ENCODE measurements around the gene HSF2BP. TPM values are rescaled to one million over a fixed set of nuclear protein-coding genes. Genes with fewer than 3 reads are reported as not detected.

The HSF2BP gene
- total RNA-seq, 3 donors from 2014 or later = 0.32 to 1.8 (median 1.3) TPM

DNA sequence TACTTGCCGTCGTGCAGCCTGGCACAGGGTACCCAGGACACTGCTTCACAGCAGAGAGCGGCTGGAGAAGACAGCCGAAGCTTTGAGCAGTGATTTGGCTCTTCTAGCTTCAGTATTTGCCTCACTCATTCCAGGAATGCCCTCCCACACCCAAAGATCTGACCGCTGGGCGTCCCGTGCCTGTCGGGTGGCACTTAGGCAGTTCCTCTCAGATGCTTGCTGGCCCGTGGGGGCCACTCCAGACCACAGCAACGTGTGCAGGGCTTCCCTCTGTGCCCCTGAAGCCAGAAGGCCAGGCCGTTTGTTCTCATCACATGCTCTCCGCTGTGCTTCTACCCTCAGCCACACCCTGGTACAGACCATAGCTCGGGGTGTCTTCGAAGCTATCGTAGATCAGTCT lies 17.1 kb upstream of the HSF2BP start:
- intact Hi-C loops (cut with DNase I; ENCODE audit: low total_unique reads) = no loop called here
- TF ChIP-seq POLR2A (IDR thresholded peaks at IDR 0.05) (no peak), POLR2AphosphoS5 (IDR thresholded peaks at IDR 0.05) (no peak)
- TF ChIP-seq, protein P1, sequence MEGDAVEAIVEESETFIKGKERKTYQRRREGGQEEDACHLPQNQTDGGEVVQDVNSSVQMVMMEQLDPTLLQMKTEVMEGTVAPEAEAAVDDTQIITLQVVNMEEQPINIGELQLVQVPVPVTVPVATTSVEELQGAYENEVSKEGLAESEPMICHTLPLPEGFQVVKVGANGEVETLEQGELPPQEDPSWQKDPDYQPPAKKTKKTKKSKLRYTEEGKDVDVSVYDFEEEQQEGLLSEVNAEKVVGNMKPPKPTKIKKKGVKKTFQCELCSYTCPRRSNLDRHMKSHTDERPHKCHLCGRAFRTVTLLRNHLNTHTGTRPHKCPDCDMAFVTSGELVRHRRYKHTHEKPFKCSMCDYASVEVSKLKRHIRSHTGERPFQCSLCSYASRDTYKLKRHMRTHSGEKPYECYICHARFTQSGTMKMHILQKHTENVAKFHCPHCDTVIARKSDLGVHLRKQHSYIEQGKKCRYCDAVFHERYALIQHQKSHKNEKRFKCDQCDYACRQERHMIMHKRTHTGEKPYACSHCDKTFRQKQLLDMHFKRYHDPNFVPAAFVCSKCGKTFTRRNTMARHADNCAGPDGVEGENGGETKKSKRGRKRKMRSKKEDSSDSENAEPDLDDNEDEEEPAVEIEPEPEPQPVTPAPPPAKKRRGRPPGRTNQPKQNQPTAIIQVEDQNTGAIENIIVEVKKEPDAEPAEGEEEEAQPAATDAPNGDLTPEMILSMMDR (IDR thresholded peaks at IDR 0.05) = no peak
- Histone ChIP-seq H3K27me3 (no peaks in the 10 kb centered on the region), H3K4me1 (no peaks in the 10 kb centered on the region), H3K4me3 (no peak overlapping the region), H3K36me3 (no peaks in the 10 kb centered on the region), H3K27ac (no peak overlapping the region), H3K9me3 (no peaks in the 10 kb centered on the region)
- no peak for DNase-seq (ENCODE audit: low spot score in 2 of 2)

DNA sequence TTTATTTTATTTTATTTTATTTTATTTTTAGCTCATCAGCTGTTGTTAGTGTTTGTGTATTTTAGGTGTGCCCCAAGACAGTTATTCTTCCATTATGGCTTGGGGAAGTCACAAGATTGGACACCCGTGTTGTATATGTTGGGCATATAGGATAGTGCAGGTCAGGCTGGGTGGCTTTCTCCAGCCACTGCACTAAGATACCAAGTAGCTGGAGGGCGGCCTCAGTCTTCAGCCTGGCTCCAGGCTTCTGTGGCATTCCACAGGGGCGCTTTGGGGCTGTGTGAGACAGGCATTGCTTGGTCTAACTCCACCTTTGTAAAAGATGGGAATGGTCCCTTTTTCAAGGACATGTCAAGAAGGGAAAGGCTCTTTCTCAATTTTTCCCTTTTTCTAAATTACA lies 16.6 kb upstream of the HSF2BP start:
- intact Hi-C loops (cut with DNase I; ENCODE audit: low total_unique reads) = no loop called here
- Histone ChIP-seq H3K4me1 (no peaks in the 10 kb centered on the region), H3K9me3 (no peaks in the 10 kb centered on the region), H3K27ac (no peak overlapping the region), H3K36me3 (no peaks in the 10 kb centered on the region), H3K4me3 (no peak overlapping the region), H3K27me3 (no peaks in the 10 kb centered on the region)
- DNase-seq (ENCODE audit: low spot score in 2 of 2) = no peak
- TF ChIP-seq POLR2AphosphoS5 (IDR thresholded peaks at IDR 0.05) = no peak

DNA sequence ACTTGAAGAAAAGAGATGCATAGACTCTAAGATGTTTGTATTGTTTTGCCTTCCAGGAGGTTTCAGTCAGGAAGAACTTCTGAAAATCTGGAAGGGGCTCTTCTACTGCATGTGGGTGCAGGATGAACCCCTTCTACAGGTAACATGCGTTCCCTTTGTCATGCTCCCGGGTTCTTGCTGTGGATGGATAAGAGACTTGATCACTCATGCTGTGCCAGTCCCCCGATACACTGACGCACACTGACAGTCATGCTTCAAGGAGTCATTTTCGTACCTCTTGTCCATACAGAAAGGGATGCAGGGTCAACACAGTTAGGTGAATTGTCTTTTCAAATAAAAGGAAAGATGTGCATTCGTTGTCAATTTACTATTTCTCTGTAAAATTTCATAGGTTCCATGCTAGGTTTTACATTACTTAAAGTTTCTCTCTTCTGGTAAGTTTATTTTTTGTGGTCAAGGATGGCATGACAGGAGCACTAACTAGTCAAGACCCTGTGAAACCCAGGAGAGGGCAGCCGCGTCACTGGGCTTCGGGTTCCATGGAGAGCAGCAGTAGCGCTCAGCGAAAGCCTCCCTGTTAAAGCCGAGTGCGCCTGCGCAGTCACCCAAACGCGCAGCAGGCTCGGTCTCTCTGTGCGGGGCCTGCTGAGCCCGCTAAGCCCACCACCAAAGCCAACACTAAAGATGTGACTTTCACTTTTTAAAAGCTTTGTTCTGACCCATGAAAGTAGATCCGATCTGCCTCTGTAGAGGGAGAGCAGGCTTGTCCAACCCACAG lies 10.7 kb upstream of the HSF2BP start:
- H3K9me3 ChIP-seq = no peaks in the 10 kb centered on the region
- no peak overlapping the region for H3K4me3 ChIP-seq
- no peak for DNase-seq (ENCODE audit: low spot score in 2 of 2)
- no peaks in the 10 kb centered on the region for H3K36me3 ChIP-seq
- TF ChIP-seq POLR2AphosphoS5 (IDR thresholded peaks at IDR 0.05) = no peak
- TF ChIP-seq, protein P1 (IDR thresholded peaks at IDR 0.05) = no peak
- no peak for TF ChIP-seq POLR2A (IDR thresholded peaks at IDR 0.05)
- no peaks in the 10 kb centered on the region for H3K4me1 ChIP-seq
- no peak overlapping the region for H3K27ac ChIP-seq
- no peaks in the 10 kb centered on the region for H3K27me3 ChIP-seq
- intact Hi-C loops (cut with DNase I; ENCODE audit: low total_unique reads) = no loop called here

DNA sequence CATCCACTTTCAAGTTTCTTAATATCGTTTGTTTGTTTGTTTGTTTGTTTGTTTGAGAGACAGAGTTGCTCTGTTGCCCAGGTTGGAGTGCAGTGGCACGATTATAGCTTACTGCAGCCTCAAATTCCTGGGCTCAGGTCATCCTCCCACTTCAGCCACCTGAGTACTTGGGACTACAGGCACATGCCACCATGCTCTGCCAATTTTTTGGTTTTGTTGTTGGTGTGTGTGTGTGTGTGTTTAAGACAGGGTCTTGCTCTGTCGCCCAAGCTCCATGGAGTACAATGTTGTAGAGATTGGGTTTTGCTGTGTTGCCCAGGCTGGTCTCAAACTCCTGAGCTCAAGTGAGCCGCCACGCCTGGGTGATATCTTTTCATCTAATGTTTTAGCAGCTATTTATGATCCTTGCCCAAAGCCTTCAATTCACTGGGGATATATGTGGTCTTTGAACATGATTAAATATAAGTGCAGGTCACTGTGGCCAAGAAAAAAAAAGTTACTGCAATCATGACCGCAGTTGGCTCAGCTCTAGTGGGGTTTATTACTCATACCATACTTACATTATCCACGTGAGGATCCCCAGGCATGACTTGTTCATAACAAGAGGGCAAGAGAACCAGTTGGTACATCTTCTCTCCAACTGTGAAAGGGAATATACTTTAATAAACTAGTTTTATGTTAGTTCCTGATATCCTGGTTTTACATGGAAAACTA lies 8.1 kb upstream of the HSF2BP start:
- no peaks in the 10 kb centered on the region for H3K36me3 ChIP-seq

DNA sequence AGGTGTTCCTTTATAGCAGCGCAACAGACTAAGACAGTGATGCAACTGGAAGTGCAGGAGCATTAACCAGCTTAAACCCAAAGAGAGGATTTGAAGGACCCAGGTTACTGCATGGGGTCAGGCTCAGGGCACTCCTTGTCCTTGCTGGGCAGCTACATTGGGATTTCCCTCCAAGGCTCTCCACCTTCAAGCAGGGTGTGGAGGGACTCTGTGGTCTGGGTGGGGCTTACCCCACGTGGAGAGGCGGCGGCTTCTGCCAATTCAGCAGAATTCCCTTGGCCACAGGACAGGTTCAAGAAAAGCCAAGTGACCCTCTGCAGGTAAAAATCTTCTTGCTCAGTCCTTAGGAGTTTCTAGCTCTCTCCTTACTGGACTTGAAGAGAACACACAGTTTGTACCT lies 6.6 kb upstream of the HSF2BP start:
- no peak overlapping the region for H3K27ac ChIP-seq
- no peaks in the 10 kb centered on the region for H3K9me3 ChIP-seq
- H3K27me3 ChIP-seq = no peaks in the 10 kb centered on the region
- H3K4me1 ChIP-seq = no peaks in the 10 kb centered on the region
- no peaks in the 10 kb centered on the region for H3K36me3 ChIP-seq
- intact Hi-C loops (cut with DNase I; ENCODE audit: low total_unique reads) = no loop called here
- H3K4me3 ChIP-seq = no peak overlapping the region
- DNase-seq (ENCODE audit: low spot score in 2 of 2) = no peak
- TF ChIP-seq POLR2A (IDR thresholded peaks at IDR 0.05) = no peak
- TF ChIP-seq, protein P1 (IDR thresholded peaks at IDR 0.05) = no peak
- TF ChIP-seq POLR2AphosphoS5 (IDR thresholded peaks at IDR 0.05) = no peak

More for the DNA sequence above, 8.1 kb upstream of the HSF2BP start:
- no peaks in the 10 kb centered on the region for H3K27me3 ChIP-seq
- H3K4me3 ChIP-seq = no peak overlapping the region
- no peak overlapping the region for H3K27ac ChIP-seq
- no peak for TF ChIP-seq POLR2AphosphoS5 (IDR thresholded peaks at IDR 0.05)
- TF ChIP-seq, protein P1 (IDR thresholded peaks at IDR 0.05) = no peak
- no peak for TF ChIP-seq POLR2A (IDR thresholded peaks at IDR 0.05)
- H3K4me1 ChIP-seq = no peaks in the 10 kb centered on the region
- intact Hi-C loops (cut with DNase I; ENCODE audit: low total_unique reads) = no loop called here
- H3K9me3 ChIP-seq = no peaks in the 10 kb centered on the region
- no peak for DNase-seq (ENCODE audit: low spot score in 2 of 2)

Measured in breast epithelium (tissue), 4 donors.